Fibroblast of the aortic adventitia (primary cell): ENCODE data around the gene HNRNPUL2. TPM values are rescaled to one million over a fixed set of nuclear protein-coding genes. Genes with fewer than 3 reads are reported as not detected.
"Not testable (repeated sequence)": the region's sequence is repeated elsewhere in the genome, so short reads cannot be mapped to it uniquely, and the experiment has no call there.

Experiments
- DNase-seq: peaks from one replicate; pipeline ENCODE4 v3.0.0-alpha.2; 2010; ENCODE audit warnings: low read depth
- H3K4me3 ChIP-seq: 2 replicates; pipeline ENCODE4 v1.5.1; 2011; ENCODE audit warnings: low read depth, mild to moderate bottlenecking, control low read depth, low read length, moderate library complexity
- total RNA-seq: library from RNA; depleted of rRNA; stranded (reverse); fragments of >200 nt; gene quantifications from 2 replicates; pipeline ENCODE4 v1.2.3, GENCODE V29; 2012; ENCODE audit warnings: low replicate concordance
- TF ChIP-seq, protein P1 (sequence below): IDR thresholded peaks from 2 replicates; pipeline ENCODE4 v1.5.1; 2011; ENCODE audit warnings: mild to moderate bottlenecking, low read length, control low read depth, inconsistent platforms; ENCODE audit not compliant: insufficient read depth

HNRNPUL2 gene
- total RNA-seq, 1 donor, result 16.7 TPM

- peak overlapping the region; percentile 77 for H3K4me3 ChIP-seq
- TF ChIP-seq, protein P1, sequence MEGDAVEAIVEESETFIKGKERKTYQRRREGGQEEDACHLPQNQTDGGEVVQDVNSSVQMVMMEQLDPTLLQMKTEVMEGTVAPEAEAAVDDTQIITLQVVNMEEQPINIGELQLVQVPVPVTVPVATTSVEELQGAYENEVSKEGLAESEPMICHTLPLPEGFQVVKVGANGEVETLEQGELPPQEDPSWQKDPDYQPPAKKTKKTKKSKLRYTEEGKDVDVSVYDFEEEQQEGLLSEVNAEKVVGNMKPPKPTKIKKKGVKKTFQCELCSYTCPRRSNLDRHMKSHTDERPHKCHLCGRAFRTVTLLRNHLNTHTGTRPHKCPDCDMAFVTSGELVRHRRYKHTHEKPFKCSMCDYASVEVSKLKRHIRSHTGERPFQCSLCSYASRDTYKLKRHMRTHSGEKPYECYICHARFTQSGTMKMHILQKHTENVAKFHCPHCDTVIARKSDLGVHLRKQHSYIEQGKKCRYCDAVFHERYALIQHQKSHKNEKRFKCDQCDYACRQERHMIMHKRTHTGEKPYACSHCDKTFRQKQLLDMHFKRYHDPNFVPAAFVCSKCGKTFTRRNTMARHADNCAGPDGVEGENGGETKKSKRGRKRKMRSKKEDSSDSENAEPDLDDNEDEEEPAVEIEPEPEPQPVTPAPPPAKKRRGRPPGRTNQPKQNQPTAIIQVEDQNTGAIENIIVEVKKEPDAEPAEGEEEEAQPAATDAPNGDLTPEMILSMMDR, result no peak
- no peak for DNase-seq
These were observed 21.8 kb downstream of the HNRNPUL2 start for GRCh38 chr11:62705413-62705812.

- not testable (repeated sequence) for H3K4me3 ChIP-seq, DNase-seq
These were observed 23.3 kb downstream of the HNRNPUL2 start for GRCh38 chr11:62703921-62704320.

- no peak overlapping the region for H3K4me3 ChIP-seq
- TF ChIP-seq, protein P1, result no peak
- no peak for DNase-seq
These were observed 25.0 kb downstream of the HNRNPUL2 start for GRCh38 chr11:62702246-62702645.

GRCh38 chr11:62694455-62695167 is 32.6 kb downstream of the HNRNPUL2 start:
- no peak overlapping the region for H3K4me3 ChIP-seq
- TF ChIP-seq, protein P1, result peak; percentile 85
- DNase-seq, result peak; percentile 91

GRCh38 chr11:62693624-62694023 is 33.6 kb downstream of the HNRNPUL2 start:
- not testable (repeated sequence) for DNase-seq, H3K4me3 ChIP-seq

DNA sequence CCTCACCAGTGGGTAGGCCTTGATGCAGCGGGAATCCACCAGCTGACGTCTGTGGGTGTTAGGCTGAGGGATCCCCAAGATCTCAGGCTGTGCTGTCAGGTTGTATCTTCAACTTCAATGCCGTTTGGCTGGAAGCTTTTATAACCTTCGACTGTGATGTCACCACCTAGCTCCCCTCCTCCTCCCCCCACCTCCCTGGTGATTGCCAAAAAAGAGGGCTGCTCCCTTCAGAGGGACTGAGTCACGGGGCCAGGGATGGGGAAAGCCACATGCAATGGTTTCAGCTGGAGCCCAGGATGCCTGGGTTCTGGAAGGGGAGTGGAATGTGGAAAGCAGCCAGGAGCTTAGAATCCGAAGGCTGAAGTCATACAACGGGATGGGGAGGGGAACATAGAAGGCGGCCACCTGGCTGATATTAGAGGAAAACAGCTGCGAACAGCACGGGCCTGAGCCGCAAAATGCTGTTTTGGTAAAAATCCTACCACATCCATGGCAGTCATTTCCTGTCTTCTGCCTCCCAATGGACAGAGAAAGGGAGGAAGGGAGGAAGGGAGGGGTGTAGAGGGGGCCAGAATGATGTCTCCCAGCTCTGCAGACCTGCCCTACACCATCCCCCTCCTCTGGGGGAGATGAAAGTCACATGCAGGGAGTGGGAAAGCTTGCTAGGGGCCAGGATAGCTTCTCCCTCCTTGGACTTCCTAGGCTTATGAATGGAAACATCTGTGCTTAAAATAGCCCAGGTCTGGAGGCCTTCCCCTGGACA is 37.7 kb downstream of the HNRNPUL2 start, which contains the start of gene LRRN4CL:
Gene LRRN4CL, minus strand, starts transcription at position 110 of the 763 bp plus-strand sequence. CDS start 1,022 bp downstream, outside the sequence.
- TF ChIP-seq, protein P1, result no peak
- peak within 1 kb of the TSS; percentile 84 for H3K4me3 ChIP-seq
- DNase-seq, result peak; percentile 99

- TF ChIP-seq, protein P1, result no peak
- H3K4me3 ChIP-seq, result peak overlapping the region; percentile 84
- peak; percentile 39 for DNase-seq
These were observed 38.8 kb downstream of the HNRNPUL2 start for GRCh38 chr11:62688491-62688890.
